Osteoblast (primary cell): Measurements from ENCODE around the gene ETV1. TPM values are rescaled to one million over a fixed set of nuclear protein-coding genes. Genes with fewer than 3 reads are reported as not detected.

Experiments
- DNase-seq: peaks from one replicate; pipeline ENCODE4 v3.0.0; 2011; ENCODE audit warnings: low spot score, mixed read lengths; ENCODE audit not compliant: insufficient read length; ENCODE audit errors: missing footprints
- H2AFZ ChIP-seq: 2 replicates; pipeline ENCODE4 v1.6.0; 2011; ENCODE audit warnings: mild to moderate bottlenecking, low read length
- H3K27ac ChIP-seq: 2 replicates; pipeline ENCODE4 v1.5.1; 2011; ENCODE audit warnings: mild to moderate bottlenecking, low read depth, low read length, moderate library complexity
- H3K27me3 ChIP-seq: 2 replicates; pipeline ENCODE4 v1.6.0; 2012; ENCODE audit warnings: mild to moderate bottlenecking, control low read depth, inconsistent platforms, low read length, moderate library complexity; ENCODE audit not compliant: insufficient read depth
- H3K36me3 ChIP-seq: 2 replicates; pipeline ENCODE4 v1.5.1; 2011; ENCODE audit warnings: mild to moderate bottlenecking, low read length, control low read depth, moderate library complexity; ENCODE audit not compliant: insufficient read depth
- H3K4me1 ChIP-seq: 2 replicates; pipeline ENCODE4 v1.5.1; 2011; ENCODE audit warnings: mild to moderate bottlenecking, low read length, control low read depth, moderate library complexity; ENCODE audit not compliant: insufficient read depth
- H3K4me2 ChIP-seq: 2 replicates; pipeline ENCODE4 v1.6.0; 2011; ENCODE audit warnings: mild to moderate bottlenecking, low read length; ENCODE audit not compliant: insufficient read depth
- H3K4me3 ChIP-seq: fragments of 200-600 bp; sonication (generic); 3 replicates; pipeline ENCODE4 v1.5.1; 2012; ENCODE audit warnings: mild to moderate bottlenecking, low read length, inconsistent platforms; ENCODE audit not compliant: insufficient read depth
- H3K79me2 ChIP-seq: 2 replicates; pipeline ENCODE4 v1.6.0; 2012; ENCODE audit warnings: mild to moderate bottlenecking, low read length, control low read depth, inconsistent platforms; ENCODE audit not compliant: insufficient read depth
- H3K9me3 ChIP-seq: 2 replicates; pipeline ENCODE4 v1.5.1; 2011; ENCODE audit warnings: low read depth, low read length, control low read depth
- H4K20me1 ChIP-seq: 2 replicates; pipeline ENCODE4 v1.6.0; 2012; ENCODE audit warnings: mild to moderate bottlenecking, low read length, control low read depth; ENCODE audit not compliant: insufficient read depth
- CTCF ChIP-seq: IDR thresholded peaks from 2 replicates; pipeline ENCODE4 v1.5.1; 2011; ENCODE audit warnings: mild to moderate bottlenecking, low read depth, low read length, moderate library complexity; ENCODE audit errors: extremely low read depth
- total RNA-seq: library from RNA; depleted of rRNA; stranded (reverse); fragments of >200 nt; gene quantifications from 2 replicates; pipeline ENCODE4 v1.2.3, GENCODE V29; 2012

Gene ETV1
- total RNA-seq, 1 donor: 15.9 TPM

DNA sequence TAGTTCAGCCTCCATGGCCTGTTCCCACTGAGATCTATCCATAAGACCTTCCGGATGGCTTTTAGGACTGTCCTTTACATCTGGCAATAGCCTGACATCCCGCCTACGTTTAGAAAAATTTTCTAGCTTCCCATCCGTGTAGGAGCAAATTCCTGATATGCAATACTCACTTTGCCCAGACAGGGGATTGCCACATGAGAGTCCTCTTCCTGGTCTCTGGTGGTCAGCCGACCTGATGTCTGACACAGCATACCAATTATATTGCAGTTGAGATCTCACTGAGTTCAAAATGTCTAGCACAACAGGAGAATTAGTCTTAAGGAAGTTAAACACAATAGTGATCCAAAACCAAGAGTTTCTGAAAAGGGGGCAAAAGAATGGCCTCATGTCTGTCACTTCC lies 9.4 kb upstream of the ETV1 start:
- H3K4me2 ChIP-seq: no peak overlapping the region
- DNase-seq: no peak
- no peaks in the 10 kb centered on the region for H3K4me1 ChIP-seq
- no peaks in the 10 kb centered on the region for H4K20me1 ChIP-seq
- H3K4me3 ChIP-seq: no peak overlapping the region
- H3K36me3 ChIP-seq: no peaks in the 10 kb centered on the region
- no peak for TF ChIP-seq CTCF
- H3K79me2 ChIP-seq: no peaks in the 10 kb centered on the region
- no peak overlapping the region for H3K27ac ChIP-seq
- H2AFZ ChIP-seq: no peak overlapping the region
- no peaks in the 10 kb centered on the region for H3K27me3 ChIP-seq
- no peaks in the 10 kb centered on the region for H3K9me3 ChIP-seq

- Histone ChIP-seq H3K9me3 (no peaks in the 10 kb centered on the region), H4K20me1 (no peaks in the 10 kb centered on the region), H2AFZ (peak overlapping the region; percentile 94), H3K4me3 (peak overlapping the region; percentile 89), H3K27ac (peak overlapping the region; percentile 83), H3K36me3 (no peaks in the 10 kb centered on the region), H3K4me2 (peak overlapping the region; percentile 94), H3K79me2 (peaks cover 3% of the 10 kb centered on the region), H3K27me3 (no peaks in the 10 kb centered on the region), H3K4me1 (peaks cover 7% of the 10 kb centered on the region)
- DNase-seq: no peak
- TF ChIP-seq CTCF: no peak
Observed at GRCh38 chr7:13992596-13992964, 3.1 kb upstream of the ETV1 start.

DNA sequence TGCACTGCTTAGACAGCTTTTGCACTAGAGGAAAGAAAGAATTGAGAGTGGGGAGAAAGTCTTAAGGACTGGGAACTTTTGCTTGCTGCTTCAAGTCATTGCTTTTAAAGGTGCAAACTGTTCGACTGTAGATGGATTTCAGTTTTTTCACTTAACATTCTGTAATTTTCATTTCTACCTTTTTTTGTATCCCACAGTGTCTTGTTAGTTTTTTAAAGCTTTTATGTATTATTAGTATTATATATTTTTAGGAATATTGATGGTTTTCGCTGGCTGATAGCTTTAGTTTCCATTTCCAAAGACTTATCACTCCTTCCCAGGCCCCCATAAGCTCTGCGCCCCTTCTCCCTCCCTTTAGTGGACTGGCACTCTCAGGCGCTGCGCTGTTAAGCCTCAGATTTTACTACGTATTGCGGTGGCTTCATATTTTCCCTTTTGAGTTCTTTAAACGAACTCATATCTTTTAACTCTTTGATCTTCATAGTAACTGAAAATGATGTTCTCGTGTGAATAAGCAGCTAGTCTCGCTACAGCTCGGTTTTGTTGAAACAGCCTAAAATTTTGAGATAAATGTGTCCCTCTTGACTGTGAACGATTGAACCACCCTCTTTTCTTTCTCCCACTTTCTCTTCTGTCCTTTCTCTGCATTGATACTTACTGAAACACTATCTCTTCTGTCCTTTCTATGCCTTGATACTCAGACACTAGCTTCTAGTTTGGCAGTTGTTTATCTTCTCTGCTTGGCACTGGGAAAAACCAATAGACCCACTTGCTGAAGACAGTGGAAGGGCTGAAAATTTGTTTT lies 2.5 kb upstream of the ETV1 start:
- Histone ChIP-seq H3K27ac (peak overlapping the region; percentile 83), H3K36me3 (no peaks in the 10 kb centered on the region), H3K79me2 (peaks cover 3% of the 10 kb centered on the region), H3K4me2 (peak overlapping the region; percentile 94), H3K4me1 (peaks cover 7% of the 10 kb centered on the region), H2AFZ (peak overlapping the region; percentile 94), H3K4me3 (peak overlapping the region; percentile 89), H3K9me3 (no peaks in the 10 kb centered on the region), H3K27me3 (no peaks in the 10 kb centered on the region), H4K20me1 (no peaks in the 10 kb centered on the region)
- DNase-seq: no peak
- TF ChIP-seq CTCF: no peak

- Histone ChIP-seq H2AFZ (peak overlapping the region; percentile 96), H3K36me3 (no peaks in the 10 kb centered on the region), H3K27me3 (no peaks in the 10 kb centered on the region), H3K79me2 (peaks cover 3% of the 10 kb centered on the region), H4K20me1 (no peaks in the 10 kb centered on the region), H3K4me3 (peak overlapping the region; percentile 89), H3K4me2 (peak overlapping the region; percentile 94), H3K9me3 (no peaks in the 10 kb centered on the region), H3K4me1 (peaks cover 7% of the 10 kb centered on the region), H3K27ac (peak overlapping the region; percentile 83)
- DNase-seq: peak; percentile 91
- no peak for TF ChIP-seq CTCF
Observed at GRCh38 chr7:13990984-13991790, 1.7 kb upstream of the ETV1 start.
